NOMO-1 treated with dmso at 0.1 percent for 144 hours (cell line): Measurements from ENCODE around the gene UGT1A8.

ENCODE experiments used
- DNase-seq: peaks from one replicate; lab custom pipeline; 2025; ENCODE audit not compliant: unreplicated experiment; lab: John Stamatoyannopoulos, UW

UGT1A8 gene

DNA sequence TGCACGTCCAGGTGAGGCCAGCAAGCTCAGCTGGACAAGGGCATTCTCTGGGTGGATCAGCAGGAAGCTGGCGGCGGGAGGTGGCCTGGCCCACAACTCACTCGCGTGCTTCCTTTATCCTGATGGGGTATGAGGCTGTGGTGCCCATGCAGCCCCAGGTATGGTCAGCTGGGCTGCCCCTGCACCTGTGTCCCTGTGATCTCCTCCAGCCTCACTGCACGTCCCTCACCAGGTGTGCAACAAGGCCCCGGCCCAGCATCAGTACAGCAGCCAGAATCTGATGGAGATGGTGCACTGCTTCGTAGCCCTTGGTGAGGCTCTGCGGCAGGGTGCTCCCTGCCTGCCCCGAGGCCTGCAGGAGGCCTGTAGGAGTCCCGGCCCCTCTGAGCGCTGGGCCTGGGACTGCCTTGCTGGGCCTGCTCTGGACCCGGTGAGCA, 178.3 kb downstream of the UGT1A8 start:
- no peak for DNase-seq

GRCh38 chr2:233796254-233796653, 178.8 kb downstream of the UGT1A8 start:
- no peak for DNase-seq

DNA sequence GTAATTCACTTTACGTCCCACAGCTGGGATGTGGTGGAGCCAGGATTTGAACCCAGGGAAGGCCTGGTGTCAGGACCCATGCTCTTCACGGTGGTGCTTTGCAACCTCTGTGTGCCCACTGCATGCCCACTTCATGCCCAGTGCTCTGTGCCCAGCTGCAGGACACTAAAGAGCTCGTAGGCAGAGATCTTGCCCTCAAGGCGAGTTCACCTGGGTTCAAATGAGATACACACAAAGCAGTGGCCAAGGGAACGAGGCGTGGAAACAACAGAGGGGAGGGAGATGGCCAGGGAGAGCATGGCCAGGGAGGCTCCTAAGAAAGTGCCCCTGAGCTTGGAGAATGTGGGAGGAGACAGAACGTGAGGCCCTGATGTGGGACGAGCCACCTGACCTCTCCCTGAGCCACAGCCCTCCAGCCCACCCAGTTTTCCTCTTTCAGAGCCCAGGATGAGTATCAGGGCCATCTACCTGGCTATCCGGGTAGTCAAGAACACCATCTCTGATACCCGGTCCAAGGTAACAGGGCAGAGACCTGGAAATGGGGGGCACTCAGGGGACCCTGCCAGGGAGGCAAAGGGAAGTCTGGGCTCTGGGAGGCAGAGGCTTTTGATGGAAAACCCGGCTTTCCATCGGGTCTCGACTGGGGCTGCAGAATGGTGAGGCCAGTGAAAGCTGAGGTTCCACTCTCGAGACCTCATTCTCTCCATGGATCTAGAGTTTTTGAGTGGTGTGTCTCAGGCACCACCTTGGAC, 181.1 kb downstream of the UGT1A8 start:
- DNase-seq, result no peak

DNA sequence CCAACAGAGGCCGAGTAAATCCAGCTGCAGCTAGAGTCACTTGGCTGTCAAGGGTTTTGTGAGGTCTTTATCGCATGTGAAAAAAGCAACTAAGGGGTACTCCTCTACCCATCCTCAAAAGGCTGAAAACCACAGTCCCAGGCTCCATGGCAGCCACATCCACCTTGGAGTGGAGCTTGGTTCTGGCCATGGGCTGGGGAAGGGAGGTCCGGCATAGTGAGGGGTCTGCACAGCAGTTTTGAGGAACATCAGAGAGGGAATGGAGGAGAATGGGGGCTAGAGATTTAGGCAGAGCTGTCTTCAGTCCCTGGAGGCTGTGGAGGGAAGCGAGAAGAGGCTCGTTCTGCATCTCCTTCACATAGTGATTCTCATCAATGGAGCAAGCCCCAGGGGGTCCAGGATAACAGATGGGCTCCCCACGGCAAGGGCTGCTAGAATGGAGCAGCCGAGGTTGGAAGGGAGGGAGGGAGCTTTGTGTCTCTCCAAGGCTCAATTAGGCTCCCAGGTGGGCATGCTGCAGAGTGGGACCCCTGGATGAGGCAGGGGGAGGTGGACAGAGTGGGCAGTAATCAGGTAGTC, 181.7 kb downstream of the UGT1A8 start:
- DNase-seq, result no peak

GRCh38 chr2:233799716-233800115, 182.3 kb downstream of the UGT1A8 start:
- no peak for DNase-seq

- no peak for DNase-seq
Measured at GRCh38 chr2:233800208-233800607, 182.8 kb downstream of the UGT1A8 start.

GRCh38 chr2:233801357-233802131, 184.1 kb downstream of the UGT1A8 start:
- no peak for DNase-seq

- no peak for DNase-seq
Measured at GRCh38 chr2:233802132-233802815, 184.8 kb downstream of the UGT1A8 start.

GRCh38 chr2:233803292-233803911, 186.0 kb downstream of the UGT1A8 start:
- DNase-seq, result no peak

DNA sequence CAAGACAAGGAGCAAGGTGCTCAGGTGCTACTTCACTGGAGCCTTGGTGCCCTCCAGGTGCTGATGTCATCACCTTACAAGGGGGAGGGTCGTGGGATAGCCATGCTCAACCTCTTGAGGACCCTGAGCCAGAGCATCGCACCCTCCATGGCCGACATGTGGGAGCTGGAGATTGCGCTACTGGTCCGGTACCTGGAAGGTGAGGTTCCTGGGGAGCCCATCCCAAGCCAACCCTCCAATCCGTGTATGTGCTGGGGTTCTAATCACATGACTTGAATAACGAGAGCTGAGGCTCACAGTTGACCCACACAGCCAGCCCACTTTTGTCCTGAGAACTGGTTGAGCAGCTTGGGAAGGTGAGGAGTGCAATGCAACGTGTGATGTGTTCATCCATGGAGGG, 186.6 kb downstream of the UGT1A8 start:
- no peak for DNase-seq

- no peak for DNase-seq
Measured at GRCh38 chr2:233807215-233807865, 189.9 kb downstream of the UGT1A8 start.

DNA sequence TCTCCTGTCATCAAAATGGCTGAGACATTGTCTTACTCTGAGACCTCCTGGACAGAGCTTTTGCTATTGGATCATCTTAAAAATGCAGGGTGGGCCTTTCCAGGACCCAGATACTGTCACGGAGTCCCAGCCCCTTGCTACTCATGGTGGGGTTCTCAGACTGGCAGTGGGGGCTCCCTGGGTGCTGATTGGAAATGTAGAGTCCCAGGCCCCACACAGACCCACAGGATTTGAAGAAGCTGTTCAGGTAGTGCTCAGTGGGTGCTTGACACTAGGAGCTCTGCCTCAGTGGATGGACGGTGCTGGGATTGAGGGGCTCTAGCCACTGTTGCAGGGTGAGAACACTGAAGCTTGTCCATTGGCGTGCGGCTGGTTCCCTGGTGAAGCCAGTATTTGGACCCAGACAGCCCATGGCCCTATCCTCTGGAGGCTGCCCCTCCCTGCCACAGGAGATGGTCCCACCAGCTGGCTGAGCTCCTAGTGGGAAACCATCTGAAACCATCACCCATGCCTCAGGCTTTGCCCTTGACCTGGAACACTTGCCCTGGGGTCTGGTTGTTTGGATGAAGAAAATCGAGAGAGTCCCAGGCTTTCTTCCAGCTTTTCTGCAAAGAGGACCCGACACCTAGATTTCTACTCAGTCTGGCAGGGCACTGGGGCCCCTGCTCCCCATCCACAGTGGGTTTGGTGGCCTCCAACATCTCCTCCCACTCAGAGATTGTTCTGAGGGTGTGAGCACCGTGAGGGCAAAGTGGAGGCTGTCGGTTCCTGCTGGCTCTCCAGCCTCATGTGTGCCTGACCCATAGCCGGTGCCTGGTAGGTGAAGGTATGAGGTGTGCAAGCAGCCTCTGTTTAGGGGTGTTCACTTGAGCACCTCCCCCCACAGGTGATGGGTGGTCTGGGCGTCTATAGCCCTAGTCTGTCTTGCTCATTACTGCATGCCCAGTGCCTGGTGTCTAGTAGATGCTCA, 190.8 kb downstream of the UGT1A8 start:
- no peak for DNase-seq

DNA sequence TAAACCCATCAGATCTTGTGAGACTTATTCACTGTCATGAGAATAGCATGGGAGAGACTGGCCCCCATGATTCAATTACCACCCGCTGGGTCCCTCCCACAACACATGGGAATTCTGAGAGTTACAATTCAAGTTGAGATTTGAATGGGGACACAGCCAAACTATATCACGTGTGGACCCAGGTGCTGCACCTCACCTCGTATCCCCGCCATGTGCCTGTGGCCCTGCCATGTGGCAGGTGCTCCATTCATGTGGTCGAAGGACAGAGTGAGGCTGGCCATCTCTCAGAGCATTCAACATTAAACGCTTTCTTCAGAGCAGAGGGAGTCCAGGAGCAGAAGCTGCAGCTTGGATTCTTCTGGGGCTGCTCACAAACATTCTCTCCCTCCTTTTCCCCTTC, 193.0 kb downstream of the UGT1A8 start:
- no peak for DNase-seq

DNA sequence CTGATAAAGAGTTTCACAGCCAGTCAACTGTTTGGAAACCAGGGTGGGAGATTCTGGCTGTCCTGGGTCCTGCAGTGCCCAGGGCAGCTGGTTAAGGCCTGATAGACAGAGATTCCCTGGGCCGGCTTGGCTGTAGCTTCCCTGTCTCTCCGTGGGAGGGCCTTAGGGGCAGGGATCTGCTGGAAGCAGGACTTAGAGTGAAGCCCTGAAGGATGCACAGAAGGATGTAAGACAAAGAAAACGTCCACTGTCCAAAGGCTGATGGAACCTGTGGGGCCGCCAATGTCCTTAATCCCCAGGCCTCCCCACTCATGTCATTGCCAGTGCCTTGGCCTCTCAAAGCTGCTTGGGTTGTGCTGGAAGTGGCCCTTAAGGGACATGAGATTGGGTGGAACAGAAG, 193.7 kb downstream of the UGT1A8 start:
- DNase-seq, result no peak

DNA sequence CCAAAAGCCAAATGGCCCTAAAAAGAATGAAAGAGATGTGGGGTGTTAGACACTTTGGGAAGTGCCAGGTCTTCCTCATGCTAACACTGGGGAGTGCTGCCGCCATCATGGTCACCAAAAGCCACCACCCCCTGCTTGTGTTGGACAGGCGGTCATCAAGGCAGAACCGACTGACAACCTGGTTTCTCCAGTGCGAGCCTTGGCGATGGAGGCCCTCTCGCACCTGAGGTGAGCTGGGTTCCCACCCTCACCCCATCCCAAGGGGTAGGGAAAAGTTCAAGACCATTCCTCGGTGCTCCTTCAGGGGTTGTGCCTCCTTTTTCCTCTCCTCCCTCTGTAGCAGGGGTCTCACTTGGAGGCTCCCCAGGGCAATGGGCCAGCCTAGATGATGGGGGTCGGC, 194.3 kb downstream of the UGT1A8 start:
- DNase-seq, result no peak

DNA sequence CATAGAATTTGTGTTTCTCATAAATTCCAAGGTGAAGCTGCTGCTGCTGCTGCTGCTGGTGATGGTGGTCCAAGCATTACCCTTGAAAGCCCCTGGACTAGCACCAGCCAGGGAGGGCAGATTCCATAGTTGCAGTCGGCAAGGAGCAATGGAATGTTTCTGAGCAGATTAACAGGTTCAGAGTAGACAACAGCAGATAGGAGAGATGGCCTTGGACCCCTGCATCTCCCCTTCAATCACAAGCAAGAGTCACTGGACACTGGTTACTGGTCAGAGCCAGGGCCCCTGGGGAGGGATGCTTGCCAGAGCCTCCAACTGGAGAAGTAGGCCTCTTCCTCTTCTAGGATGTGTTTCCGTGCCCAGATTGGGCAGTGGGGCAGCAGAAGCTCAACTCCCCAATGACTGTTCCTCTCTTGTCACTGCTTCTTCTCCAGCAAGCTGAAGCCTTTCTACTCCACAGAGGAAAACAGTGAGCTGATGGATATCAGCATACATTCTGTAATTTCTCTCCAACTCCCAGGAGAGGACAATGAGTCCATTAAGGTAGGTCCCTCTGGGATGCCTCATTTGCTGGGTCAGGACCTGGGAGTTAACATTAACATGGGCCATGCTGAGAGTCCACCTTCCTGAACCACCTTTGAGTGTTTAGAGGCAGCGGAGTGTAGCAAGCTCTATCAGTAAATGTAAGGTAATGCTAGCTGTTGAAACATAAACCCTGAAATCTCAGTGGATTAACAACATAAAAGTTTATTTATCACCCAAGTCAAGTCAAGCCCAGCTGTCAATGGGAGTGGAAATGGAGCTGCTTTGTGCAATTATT, 196.0 kb downstream of the UGT1A8 start:
- DNase-seq, result no peak

- DNase-seq, result no peak
Measured at GRCh38 chr2:233814056-233814835, 196.8 kb downstream of the UGT1A8 start.

GRCh38 chr2:233815861-233816260, 198.4 kb downstream of the UGT1A8 start:
- no peak for DNase-seq
